RWPE1 (cell line): ENCODE results near the gene MYPOP.

Experiments
- CTCF ChIA-PET: fragments of 350-600 bp; sonication (Branson Sonifier 250); formaldehyde crosslinking; extraction: SDS; loops from one replicate; lab custom pipeline; 2021; lab: Yijun Ruan, JAX
- POLR2A ChIA-PET: fragments of 400-600 bp; formaldehyde crosslinking; extraction: SDS; loops from one replicate; lab custom pipeline; 2020; ENCODE audit warnings: antibody characterized with exemption; ENCODE audit not compliant: low non-redundant PET; lab: Yijun Ruan, JAX
- DNase-seq: peaks from one replicate; pipeline ENCODE4 v3.0.0; 2012; ENCODE audit warnings: low spot score
- H3K27ac ChIP-seq: fragments of 450-650 bp; 2 replicates; pipeline ENCODE4 v1.5.1; 2017
- CTCF ChIP-seq: fragments of 450-650 bp; conservative IDR thresholded peaks from 2 replicates; pipeline ENCODE4 v1.5.1; 2017; ENCODE audit warnings: low read depth, mild to moderate bottlenecking

Gene MYPOP

DNA sequence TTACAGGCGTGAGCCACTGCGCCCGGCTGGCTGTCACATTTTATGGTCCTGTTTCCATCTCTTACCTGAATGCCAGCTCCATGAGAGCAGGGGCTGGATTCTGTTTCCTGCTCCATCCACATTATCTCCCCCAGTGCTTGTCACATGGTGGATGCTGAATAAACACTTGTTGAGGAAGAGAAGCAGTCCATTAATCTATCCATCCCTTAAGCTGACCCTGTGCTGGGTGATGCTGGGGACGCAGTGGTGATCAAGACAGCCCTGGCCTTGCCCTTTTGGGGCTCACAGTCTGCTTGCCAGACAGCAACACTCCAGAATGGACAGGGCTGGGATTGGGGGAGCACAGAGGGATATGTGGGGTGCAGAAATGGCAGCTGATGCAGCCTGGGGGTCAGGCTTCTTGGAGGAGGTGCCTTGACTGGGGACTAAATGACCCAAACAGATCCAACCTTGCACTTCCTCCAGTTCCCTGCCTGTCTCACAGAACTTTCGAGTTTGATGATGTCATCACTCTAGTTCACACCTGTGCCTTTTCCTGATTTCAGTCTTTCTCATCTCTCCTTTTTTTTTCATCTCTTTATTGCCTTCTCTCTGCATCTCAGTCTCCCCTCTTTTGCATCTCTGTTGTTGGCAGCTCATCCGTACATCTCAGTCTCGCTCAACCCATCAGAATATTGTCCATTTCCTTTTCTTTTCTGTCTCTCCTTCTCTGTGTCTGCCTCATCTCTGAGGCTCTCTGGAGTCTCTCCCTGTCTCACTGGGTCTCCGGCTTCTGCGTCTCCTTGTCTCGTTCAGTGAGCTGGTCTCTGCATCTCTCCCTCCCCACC lies 21.1 kb downstream of the MYPOP start:
- ChIA-PET CTCF (interaction anchor here (0.5 to 1.3 kb wide), 3 partner anchors 18 to 281 kb away, joined by 3 to 4 read pairs (median 4); no protein-coding TSS in a partner anchor), POLR2A (interaction anchor here (0.9 kb wide), 1 partner anchor 114 kb away, joined by 4 read pairs; no protein-coding TSS in a partner anchor)
- no peak for TF ChIP-seq CTCF
- no peak for DNase-seq
- no peak overlapping the region for H3K27ac ChIP-seq

DNA sequence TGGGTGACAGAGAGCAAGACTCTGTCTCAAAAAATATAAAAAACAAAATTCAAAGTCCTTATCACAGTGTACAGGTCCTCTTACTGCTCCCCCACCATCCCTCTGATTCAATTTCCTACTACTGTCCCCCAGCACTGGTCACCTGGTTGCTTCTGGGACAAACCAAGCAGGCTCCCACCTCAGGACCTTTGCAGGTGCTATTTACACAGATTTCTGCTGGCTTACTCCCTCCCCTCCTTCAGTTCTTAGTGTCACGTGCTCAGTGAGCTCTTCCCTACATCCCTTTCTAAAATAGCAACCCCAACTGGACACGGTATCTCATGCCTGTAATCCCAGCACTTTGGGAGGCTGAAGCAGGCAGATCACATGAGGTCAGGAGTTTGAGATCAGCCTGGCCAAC lies 22.4 kb downstream of the MYPOP start:
- ChIA-PET POLR2A (no interaction called here), CTCF (interaction anchor here (0.6 to 1.3 kb wide), 2 partner anchors 9 to 17 kb away, joined by 4 read pairs; no protein-coding TSS in a partner anchor)
- no peak overlapping the region for H3K27ac ChIP-seq

GRCh38 chr19:45879055-45879454 lies 23.4 kb downstream of the MYPOP start:
- H3K27ac ChIP-seq = no peak overlapping the region
- TF ChIP-seq CTCF = no peak
- DNase-seq = no peak
- POLR2A ChIA-PET = interaction anchor here (0.6 kb wide), 1 partner anchor 683 kb away, joined by 4 read pairs; no protein-coding TSS in a partner anchor
- CTCF ChIA-PET = no interaction called here

More for the DNA sequence above, 22.4 kb downstream of the MYPOP start:
- no peak for DNase-seq
- no peak for TF ChIP-seq CTCF

GRCh38 chr19:45878043-45878794 lies 24.2 kb downstream of the MYPOP start:
- no peak overlapping the region for H3K27ac ChIP-seq
- TF ChIP-seq CTCF = no peak
- POLR2A ChIA-PET = no interaction called here
- DNase-seq = no peak
- CTCF ChIA-PET = no interaction called here

DNA sequence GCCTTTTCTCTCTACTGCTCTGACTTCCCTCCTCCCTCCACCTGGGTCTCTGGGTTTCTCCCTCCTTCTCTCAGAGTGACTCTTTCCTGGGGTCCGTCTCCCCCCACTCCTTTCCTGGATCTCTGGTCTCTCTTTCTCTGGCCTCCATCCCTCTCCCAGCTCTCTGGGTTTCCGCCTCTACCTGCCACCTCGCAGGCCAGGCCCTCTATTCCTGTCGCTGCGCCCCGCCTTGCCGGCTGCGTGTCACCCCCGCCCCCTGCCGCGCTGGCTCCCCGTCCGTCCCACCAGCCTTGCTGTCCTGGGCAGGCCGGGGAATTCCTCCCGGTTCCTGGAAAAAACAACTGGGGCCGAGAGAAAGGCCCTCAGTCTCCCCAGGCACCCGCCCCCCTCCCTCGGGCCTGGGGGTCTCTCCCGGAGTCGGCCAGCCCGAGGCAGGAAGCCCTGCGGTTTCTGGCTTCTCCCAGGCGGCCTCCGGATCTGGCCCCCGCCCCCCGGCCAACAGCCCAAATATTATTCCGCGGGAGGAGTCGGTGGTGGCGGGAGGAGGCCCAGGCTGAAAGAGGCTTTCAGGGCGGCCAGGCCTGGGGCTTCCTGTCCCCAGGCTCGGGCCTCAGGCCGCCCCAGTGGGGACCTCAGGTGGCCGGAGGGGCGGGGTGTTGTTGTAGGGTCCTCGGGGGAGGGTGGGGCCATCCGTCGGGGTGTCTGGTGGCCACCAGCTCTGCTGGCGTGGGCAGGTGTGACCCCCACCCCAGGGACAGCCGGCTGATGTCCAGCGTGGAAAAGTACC lies 25.8 kb downstream of the MYPOP start:
- CTCF ChIA-PET = no interaction called here
- no peak overlapping the region for H3K27ac ChIP-seq
- no peak for TF ChIP-seq CTCF
- DNase-seq = no peak
- POLR2A ChIA-PET = interaction anchor here (0.7 kb wide), 1 partner anchor 132 kb away, joined by 4 read pairs; no protein-coding TSS in a partner anchor

GRCh38 chr19:45876161-45876410 lies 26.3 kb downstream of the MYPOP start:
- CTCF ChIA-PET = no interaction called here
- DNase-seq = no peak
- no peak overlapping the region for H3K27ac ChIP-seq
- TF ChIP-seq CTCF = no peak
- POLR2A ChIA-PET = interaction anchor here (0.7 kb wide), 1 partner anchor 131 kb away, joined by 4 read pairs; no protein-coding TSS in a partner anchor
